IPS-15b (cell line): Measurements from ENCODE around the gene TBX18.

Experiments
- H3K27me3 ChIP-seq: one replicate; pipeline ENCODE4 v1.6.1; 2013; ENCODE audit warnings: low read length; ENCODE audit not compliant: control insufficient read depth, insufficient read depth
- H3K36me3 ChIP-seq: one replicate; pipeline ENCODE4 v1.6.1; 2013; ENCODE audit warnings: low read length; ENCODE audit not compliant: control insufficient read depth, insufficient read depth
- H3K4me1 ChIP-seq: one replicate; pipeline ENCODE4 v1.6.1; 2013; ENCODE audit warnings: mild to moderate bottlenecking, low read length; ENCODE audit not compliant: control insufficient read depth, insufficient read depth
- H3K4me3 ChIP-seq: one replicate; pipeline ENCODE4 v1.5.1; 2013; ENCODE audit warnings: low read depth, low read length
- H3K9ac ChIP-seq: one replicate; pipeline ENCODE4 v1.6.1; 2013; ENCODE audit warnings: low read depth, mild to moderate bottlenecking, low read length
- H3K9me3 ChIP-seq: one replicate; pipeline ENCODE4 v1.6.1; 2013; ENCODE audit warnings: mild to moderate bottlenecking, low read length; ENCODE audit not compliant: control insufficient read depth, insufficient read depth

The TBX18 gene

GRCh38 chr6:84788689-84789088 lies 24.3 kb upstream of the TBX18 start:
- Histone ChIP-seq H3K27me3 (peaks cover 6% of the 10 kb centered on the region), H3K9me3 (no peaks in the 10 kb centered on the region), H3K4me3 (no peak overlapping the region), H3K4me1 (peaks cover 6% of the 10 kb centered on the region), H3K36me3 (no peaks in the 10 kb centered on the region), H3K9ac (no peak overlapping the region)

GRCh38 chr6:84785671-84786070 lies 21.3 kb upstream of the TBX18 start:
- peaks cover 8% of the 10 kb centered on the region for H3K27me3 ChIP-seq

GRCh38 chr6:84779917-84780316 lies 15.5 kb upstream of the TBX18 start:
- peaks cover 54% of the 10 kb centered on the region for H3K27me3 ChIP-seq
- H3K9me3 ChIP-seq: no peaks in the 10 kb centered on the region
- no peak overlapping the region for H3K4me3 ChIP-seq
- H3K9ac ChIP-seq: no peak overlapping the region
- H3K4me1 ChIP-seq: no peaks in the 10 kb centered on the region
- no peaks in the 10 kb centered on the region for H3K36me3 ChIP-seq

More at GRCh38 chr6:84785671-84786070, 21.3 kb upstream of the TBX18 start:
- H3K9me3 ChIP-seq: no peaks in the 10 kb centered on the region
- peaks cover 6% of the 10 kb centered on the region for H3K4me1 ChIP-seq
- no peaks in the 10 kb centered on the region for H3K36me3 ChIP-seq
- no peak overlapping the region for H3K9ac ChIP-seq
- no peak overlapping the region for H3K4me3 ChIP-seq

GRCh38 chr6:84779380-84779779 lies 15.0 kb upstream of the TBX18 start:
- no peak overlapping the region for H3K4me3 ChIP-seq
- H3K9me3 ChIP-seq: no peaks in the 10 kb centered on the region
- H3K36me3 ChIP-seq: no peaks in the 10 kb centered on the region
- peaks cover 56% of the 10 kb centered on the region for H3K27me3 ChIP-seq
- H3K9ac ChIP-seq: no peak overlapping the region
- H3K4me1 ChIP-seq: no peaks in the 10 kb centered on the region

GRCh38 chr6:84777888-84778287 lies 13.5 kb upstream of the TBX18 start:
- H3K36me3 ChIP-seq: no peaks in the 10 kb centered on the region
- no peak overlapping the region for H3K4me3 ChIP-seq
- H3K9me3 ChIP-seq: no peaks in the 10 kb centered on the region
- no peaks in the 10 kb centered on the region for H3K4me1 ChIP-seq
- H3K27me3 ChIP-seq: peaks cover 65% of the 10 kb centered on the region
- H3K9ac ChIP-seq: no peak overlapping the region

- Histone ChIP-seq H3K36me3 (no peaks in the 10 kb centered on the region), H3K9ac (no peak overlapping the region), H3K4me3 (no peak overlapping the region), H3K9me3 (no peaks in the 10 kb centered on the region), H3K27me3 (peaks cover 80% of the 10 kb centered on the region), H3K4me1 (no peaks in the 10 kb centered on the region)
Measured at GRCh38 chr6:84776392-84776791, 12.0 kb upstream of the TBX18 start.

GRCh38 chr6:84775751-84776150 lies 11.4 kb upstream of the TBX18 start:
- Histone ChIP-seq H3K36me3 (no peaks in the 10 kb centered on the region), H3K4me1 (no peaks in the 10 kb centered on the region), H3K27me3 (peaks cover 86% of the 10 kb centered on the region), H3K9ac (no peak overlapping the region), H3K9me3 (no peaks in the 10 kb centered on the region), H3K4me3 (no peak overlapping the region)

GRCh38 chr6:84774985-84775284 lies 10.5 kb upstream of the TBX18 start:
- H3K4me1 ChIP-seq: no peaks in the 10 kb centered on the region
- peaks cover 92% of the 10 kb centered on the region for H3K27me3 ChIP-seq
- H3K4me3 ChIP-seq: peak overlapping the region; percentile 63

GRCh38 chr6:84774157-84774984 lies 10.0 kb upstream of the TBX18 start:
- Histone ChIP-seq H3K4me1 (no peaks in the 10 kb centered on the region), H3K9me3 (no peaks in the 10 kb centered on the region), H3K27me3 (peaks cover 94% of the 10 kb centered on the region), H3K36me3 (no peaks in the 10 kb centered on the region), H3K4me3 (peak overlapping the region; percentile 63), H3K9ac (no peak overlapping the region)

More at GRCh38 chr6:84774985-84775284, 10.5 kb upstream of the TBX18 start:
- Histone ChIP-seq H3K36me3 (no peaks in the 10 kb centered on the region), H3K9ac (no peak overlapping the region), H3K9me3 (no peaks in the 10 kb centered on the region)

GRCh38 chr6:84773431-84774156 lies 9.2 kb upstream of the TBX18 start:
- Histone ChIP-seq H3K9ac (no peak overlapping the region), H3K27me3 (peaks cover 97% of the 10 kb centered on the region), H3K4me3 (peak overlapping the region; percentile 63), H3K4me1 (no peaks in the 10 kb centered on the region), H3K9me3 (no peaks in the 10 kb centered on the region), H3K36me3 (no peaks in the 10 kb centered on the region)

GRCh38 chr6:84773133-84773430 lies 8.7 kb upstream of the TBX18 start:
- no peaks in the 10 kb centered on the region for H3K36me3 ChIP-seq
- H3K27me3 ChIP-seq: peaks cover 99% of the 10 kb centered on the region
- peak overlapping the region; percentile 63 for H3K4me3 ChIP-seq
- no peaks in the 10 kb centered on the region for H3K9me3 ChIP-seq
- H3K4me1 ChIP-seq: no peaks in the 10 kb centered on the region
- H3K9ac ChIP-seq: no peak overlapping the region
